ENCODE measurements around the gene GTF2A1.

Gene GTF2A1

GRCh38 chr14:81161088-81161487, 59.7 kb downstream of the GTF2A1 start:
- CTCF ChIA-PET, result no interaction called here
- H3K27ac ChIP-seq, result no peak overlapping the region

GRCh38 chr14:81157431-81157830, 63.3 kb downstream of the GTF2A1 start:
- no peak overlapping the region for H3K27ac ChIP-seq
- no peak for TF ChIP-seq CTCF (conservative IDR thresholded peaks at IDR 0.05; ENCODE audit: low read depth)
- CTCF ChIA-PET, result no interaction called here
- DNase-seq (ENCODE audit: low spot score), result no peak
- POLR2A ChIA-PET (ENCODE audit: low non-redundant PET), result no interaction called here

More at GRCh38 chr14:81161088-81161487, 59.7 kb downstream of the GTF2A1 start:
- POLR2A ChIA-PET (ENCODE audit: low non-redundant PET), result no interaction called here
- no peak for TF ChIP-seq CTCF (conservative IDR thresholded peaks at IDR 0.05; ENCODE audit: low read depth)
- no peak for DNase-seq (ENCODE audit: low spot score)

GRCh38 chr14:81153187-81153586, 67.6 kb downstream of the GTF2A1 start:
- H3K27ac ChIP-seq, result no peak overlapping the region
- POLR2A ChIA-PET (ENCODE audit: low non-redundant PET), result no interaction called here
- no peak for TF ChIP-seq CTCF (conservative IDR thresholded peaks at IDR 0.05; ENCODE audit: low read depth)
- CTCF ChIA-PET, result interaction anchor here (0.6 to 0.7 kb wide), 2 partner anchors 33 to 157 kb away, joined by 4 to 5 read pairs; no protein-coding TSS in a partner anchor
- no peak for DNase-seq (ENCODE audit: low spot score)

- TF ChIP-seq CTCF (conservative IDR thresholded peaks at IDR 0.05; ENCODE audit: low read depth), result no peak
- no peak overlapping the region for H3K27ac ChIP-seq
- DNase-seq (ENCODE audit: low spot score), result no peak
- ChIA-PET POLR2A (ENCODE audit: low non-redundant PET) (no interaction called here), CTCF (no interaction called here)
These were observed 72.1 kb downstream of the GTF2A1 start for GRCh38 chr14:81148635-81149034.

- no peak for DNase-seq (ENCODE audit: low spot score)
- ChIA-PET CTCF (no interaction called here), POLR2A (ENCODE audit: low non-redundant PET) (no interaction called here)
- no peak for TF ChIP-seq CTCF (conservative IDR thresholded peaks at IDR 0.05; ENCODE audit: low read depth)
- H3K27ac ChIP-seq, result no peak overlapping the region
These were observed 73.4 kb downstream of the GTF2A1 start for GRCh38 chr14:81147140-81147897.

GRCh38 chr14:81144824-81145603, 75.7 kb downstream of the GTF2A1 start:
- no peak overlapping the region for H3K27ac ChIP-seq
- ChIA-PET POLR2A (ENCODE audit: low non-redundant PET) (no interaction called here), CTCF (interaction anchor here (1.6 kb wide), 1 partner anchor 149 kb away, joined by 4 read pairs; no protein-coding TSS in a partner anchor)
- DNase-seq (ENCODE audit: low spot score), result no peak
- TF ChIP-seq CTCF (conservative IDR thresholded peaks at IDR 0.05; ENCODE audit: low read depth), result no peak

Measured in RWPE1 (cell line).